H1 (cell line): Measurements from ENCODE around the gene MAGI1. TPM values are rescaled to one million over a fixed set of nuclear protein-coding genes. Genes with fewer than 3 reads are reported as not detected.

ENCODE experiments used
- CTCF ChIA-PET: fragments of 300-600 bp; sonication (Branson Sonifier 250); formaldehyde crosslinking; loops from one replicate; lab custom pipeline; 2021; ENCODE audit not compliant: partially characterized antibody; lab: Charles Lee
- POLR2A ChIA-PET: fragments of 300-600 bp; sonication (Branson Sonifier 250); formaldehyde crosslinking; loops from one replicate; lab custom pipeline; 2021; ENCODE audit warnings: inconsistent platforms; ENCODE audit not compliant: partially characterized antibody; lab: Charles Lee
- DNase-seq, 2 experiments: peaks; one replicate each; pipeline versions ENCODE4 v3.0.0 to v3.0.0-alpha.2; 2010 to 2022; ENCODE audit warnings: low spot score in 2 of 2, low read depth in 1 of 2, mixed read lengths in 1 of 2
- FAIRE-seq: peaks from 2 replicates; lab custom pipeline; 2011; peaks lifted over from hg19 to GRCh38; lab: Jason Lieb, UNC
- H2AFZ ChIP-seq: 2 replicates; pipeline ENCODE4 v1.8.1; 2012; ENCODE audit warnings: low read length, inconsistent platforms
- H2AK5ac ChIP-seq: 2 replicates; pipeline ENCODE4 v1.6.1; 2013; ENCODE audit warnings: low read depth, low read length
- H2BK120ac ChIP-seq: replicated peaks from 2 replicates; pipeline ENCODE3; 2013; ENCODE audit warnings: low read depth, low read length, inconsistent platforms
- H2BK12ac ChIP-seq: 2 replicates; pipeline ENCODE4 v1.6.1; 2013; ENCODE audit warnings: low read depth, low read length
- H2BK15ac ChIP-seq: 2 replicates; pipeline ENCODE4 v1.6.1; 2013; ENCODE audit warnings: low read length
- H2BK20ac ChIP-seq: 2 replicates; pipeline ENCODE4 v1.6.1; 2013; ENCODE audit warnings: low read length
- H2BK5ac ChIP-seq: 2 replicates; pipeline ENCODE4 v1.6.1; 2013; ENCODE audit warnings: low read depth, low read length
- H3K14ac ChIP-seq: 2 replicates; pipeline ENCODE4 v1.6.1; 2013; ENCODE audit warnings: inconsistent platforms; ENCODE audit not compliant: insufficient read length
- H3K18ac ChIP-seq: 2 replicates; pipeline ENCODE4 v1.6.1; 2013; ENCODE audit warnings: low read length; ENCODE audit errors: extremely low read depth
- H3K23ac ChIP-seq: 2 replicates; pipeline ENCODE4 v1.6.1; 2013; ENCODE audit warnings: inconsistent platforms; ENCODE audit not compliant: insufficient read length
- H3K23me2 ChIP-seq: 2 replicates; pipeline ENCODE4 v1.6.1; 2013; ENCODE audit warnings: low read depth, low read length
- H3K27ac ChIP-seq: 2 replicates; pipeline ENCODE4 v1.6.1; 2011; ENCODE audit warnings: low read depth, low read length, inconsistent platforms
- H3K27me3 ChIP-seq, 4 experiments: replicated peaks in 1 of 4; 1 replicate in 1 of 4; 2 replicates in 3 of 4; pipeline versions ENCODE4 v1.6.1 to v1.8.1; 2011 to 2013; ENCODE audit warnings: low read length in 3 of 4, mild to moderate bottlenecking in 3 of 4, inconsistent platforms in 2 of 4, mixed read lengths in 2 of 4, moderate library complexity in 1 of 4; ENCODE audit not compliant: control insufficient read depth in 3 of 4, insufficient read depth in 3 of 4; ENCODE audit errors: extremely low read depth in 1 of 4
- H3K36me3 ChIP-seq, 4 experiments: 2 replicates each; pipeline versions ENCODE4 v1.6.1 to v1.8.1; 2011 to 2013; ENCODE audit warnings: mild to moderate bottlenecking in 4 of 4, low read length in 3 of 4, moderate library complexity in 2 of 4, control low read depth in 1 of 4, inconsistent platforms in 1 of 4; ENCODE audit not compliant: insufficient read depth in 4 of 4, control insufficient read depth in 2 of 4
- H3K4ac ChIP-seq: replicated peaks from 2 replicates; pipeline ENCODE3; 2013; ENCODE audit warnings: low read length, low read depth, mixed read lengths, inconsistent platforms; ENCODE audit not compliant: insufficient read length
- H3K4me1 ChIP-seq, 4 experiments: replicated peaks in 1 of 4; 1 replicate in 1 of 4; 2 replicates in 3 of 4; pipeline versions ENCODE4 v1.6.1 to v1.8.1; 2011 to 2013; ENCODE audit warnings: low read length in 3 of 4, inconsistent platforms in 2 of 4, mixed read lengths in 1 of 4; ENCODE audit not compliant: insufficient read depth in 4 of 4, control insufficient read depth in 3 of 4
- H3K4me2 ChIP-seq, 2 experiments: 2 replicates each; pipeline versions ENCODE4 v1.6.1 to v1.8.1; 2011 to 2013; ENCODE audit warnings: low read depth in 2 of 2, low read length in 2 of 2, control low read depth in 1 of 2, inconsistent platforms in 1 of 2, mild to moderate bottlenecking in 1 of 2; ENCODE audit not compliant: insufficient read depth in 1 of 2
- H3K4me3 ChIP-seq, 4 experiments: fragments of 200-600, 300-600 bp in 1 of 4; sonication (generic), shearing (Covaris generic), sonication (Bioruptor Twin) in 1 of 4; 2 replicates each; pipeline versions ENCODE4 v1.5.1 to v1.8.1; 2011 to 2016; ENCODE audit warnings: low read length in 4 of 4, low read depth in 3 of 4, control low read depth in 2 of 4, inconsistent platforms in 2 of 4, mild to moderate bottlenecking in 2 of 4, mixed read lengths in 1 of 4, moderate library complexity in 1 of 4; ENCODE audit not compliant: insufficient read depth in 2 of 4; ENCODE audit errors: extremely low read depth in 1 of 4
- H3K56ac ChIP-seq: replicated peaks from 2 replicates; pipeline ENCODE3; 2013; ENCODE audit warnings: low read depth, mild to moderate bottlenecking, mixed read lengths, low read length, inconsistent platforms; ENCODE audit not compliant: insufficient read length
- H3K79me1 ChIP-seq: 2 replicates; pipeline ENCODE4 v1.6.1; 2013; ENCODE audit warnings: low read depth, low read length, control low read depth
- H3K79me2 ChIP-seq, 2 experiments: 2 replicates each; pipeline versions ENCODE4 v1.6.1 to v1.8.1; 2012 to 2013; ENCODE audit warnings: low read length in 2 of 2, mild to moderate bottlenecking in 2 of 2, inconsistent platforms in 1 of 2; ENCODE audit not compliant: insufficient read depth in 2 of 2, control insufficient read depth in 1 of 2
- H3K9ac ChIP-seq, 4 experiments: replicated peaks in 1 of 4; 1 replicate in 1 of 4; 2 replicates in 3 of 4; pipeline versions ENCODE4 v1.6.1 to v1.8.1; 2011 to 2013; ENCODE audit warnings: low read depth in 3 of 4, low read length in 3 of 4, control low read depth in 2 of 4, mild to moderate bottlenecking in 2 of 4, moderate library complexity in 2 of 4, inconsistent platforms in 1 of 4; ENCODE audit errors: extremely low read depth in 1 of 4
- H3K9me3 ChIP-seq, 2 experiments: 2 replicates each; pipeline versions ENCODE4 v1.6.1 to v1.8.1; 2012 to 2013; ENCODE audit warnings: mild to moderate bottlenecking in 2 of 2, moderate library complexity in 2 of 2, control low read depth in 1 of 2, inconsistent platforms in 1 of 2, low read depth in 1 of 2, low read length in 1 of 2, mixed read lengths in 1 of 2; ENCODE audit not compliant: insufficient read depth in 2 of 2
- H4K20me1 ChIP-seq, 2 experiments: replicated peaks in 1 of 2; 2 replicates each; pipeline versions ENCODE3 to v1.8.1; 2011 to 2013; ENCODE audit warnings: inconsistent platforms in 2 of 2, low read length in 2 of 2, mild to moderate bottlenecking in 1 of 2; ENCODE audit not compliant: insufficient read depth in 2 of 2, control insufficient read depth in 1 of 2
- H4K5ac ChIP-seq: 2 replicates; pipeline ENCODE4 v1.6.1; 2013; ENCODE audit warnings: low read length, low read depth, mixed read lengths, inconsistent platforms; ENCODE audit not compliant: insufficient read length
- H4K8ac ChIP-seq: 2 replicates; pipeline ENCODE4 v1.8.0; 2013; ENCODE audit warnings: mild to moderate bottlenecking, moderate library complexity, low read length, inconsistent platforms; ENCODE audit not compliant: insufficient read depth; ENCODE audit errors: extremely low read depth
- H4K91ac ChIP-seq: replicated peaks from 2 replicates; pipeline ENCODE3; 2013; ENCODE audit warnings: low read length, mixed read lengths, inconsistent platforms; ENCODE audit not compliant: insufficient read length
- POLR2AphosphoS5 ChIP-seq: IDR thresholded peaks from 2 replicates; pipeline ENCODE4 v1.6.1; 2011; ENCODE audit warnings: low read depth, low read length
- RAD21 ChIP-seq, 2 experiments: IDR thresholded peaks in 1 of 2; conservative IDR thresholded peaks in 1 of 2; 2 replicates each; pipeline ENCODE4 v1.6.1; 2011; ENCODE audit warnings: low read depth in 2 of 2, low read length in 2 of 2, improper control_type of control experiment in 1 of 2, inconsistent platforms in 1 of 2, mild to moderate bottlenecking in 1 of 2, moderate library complexity in 1 of 2
- RXRA ChIP-seq: IDR thresholded peaks from 2 replicates; pipeline ENCODE4 v1.6.1; 2011; ENCODE audit warnings: low read depth, mild to moderate bottlenecking, low read length, moderate library complexity; ENCODE audit not compliant: insufficient read depth
- SP2 ChIP-seq: IDR thresholded peaks from 2 replicates; pipeline ENCODE4 v1.6.1; 2012; ENCODE audit warnings: mild to moderate bottlenecking, low read length, inconsistent platforms
- SRF ChIP-seq: IDR thresholded peaks from 2 replicates; pipeline ENCODE4 v1.6.1; 2011; ENCODE audit warnings: mild to moderate bottlenecking, low read depth, low read length, moderate library complexity
- WGBS, 2 experiments: shearing (Covaris generic) in 1 of 2; methylation state at CpG; one replicate each; pipeline versions ENCODE4 v1.1.6 to v1.1.7; 2013 to 2015; ENCODE audit warnings: low lambda C conversion rate in 2 of 2, mixed read lengths in 2 of 2, inconsistent platforms in 1 of 2, low coverage in 1 of 2, missing lambda C conversion rate in 1 of 2; ENCODE audit not compliant: insufficient replicate concordance in 2 of 2, insufficient coverage in 1 of 2, insufficient read length in 1 of 2; ENCODE audit errors: extremely low coverage in 1 of 2, missing lambda C conversion rate in 1 of 2; 5-methylcytosine and 5-hydroxymethylcytosine counted together
- polyA plus RNA-seq, 7 experiments: library from polyadenylated mRNA; depleted of rRNA in 3 of 7; stranded (reverse) in 5 of 7; unstranded in 2 of 7; fragments of >200 nt in 5 of 7; fragments of 200-250 nt in 2 of 7; gene quantifications; 1 replicate in 5 of 7; 2 replicates in 1 of 7; 4 replicates in 1 of 7; pipeline versions ENCODE4 v1.2.1 to v1.2.3, GENCODE V29; 2011 to 2013; ENCODE audit warnings: missing spikeins in 2 of 7, mixed read lengths in 2 of 7
- total RNA-seq: library from RNA; stranded (reverse); fragmentation: NEBNext Ultra II Directional; extraction: Animal tissue kit (Norgen Biotek cat#: 25700); gene quantifications from 2 replicates; pipeline ENCODE4 v1.2.1, GENCODE V29; 2021

The MAGI1 gene
- total and polyA plus RNA-seq, 2 of the 8 experiments (the other 6 are each of a cell fraction or from before 2014, with no cell fraction given): 19.8 to 78.0 TPM

DNA sequence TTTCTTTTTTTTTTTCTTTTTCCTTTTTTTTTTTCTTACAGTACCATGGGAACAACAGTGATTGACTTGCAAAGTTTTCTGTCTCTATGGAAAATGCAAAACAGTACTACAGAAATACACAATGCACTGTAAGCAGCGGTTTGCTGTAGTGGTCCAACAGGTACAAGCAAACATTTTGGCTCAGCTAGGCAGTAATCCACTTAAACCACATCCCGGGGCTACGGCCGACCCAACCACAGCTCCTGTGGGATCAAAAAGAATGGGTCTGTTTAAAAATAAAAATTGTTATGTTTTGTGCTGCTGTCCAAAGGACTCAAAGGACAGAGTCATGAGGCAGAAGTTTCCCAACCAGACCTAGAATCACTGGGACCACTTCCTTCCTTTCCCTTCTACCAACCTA, 683.8 kb downstream of the MAGI1 start:
- no peak for FAIRE-seq
- Histone ChIP-seq H3K36me3 (peaks cover 0 to 11% (median 2%) of the 10 kb centered on the region in 4 experiments; a peak in 3 of 8 replicates), H3K79me1 (no peaks in the 10 kb centered on the region), H3K27ac (no peak overlapping the region), H3K56ac (no peak overlapping the region), H2BK12ac (no peak overlapping the region), H4K20me1 (no peaks in the 10 kb centered on the region), H2BK20ac (no peak overlapping the region), H3K4me3 (no peak overlapping the region), H3K4me1 (peaks cover 0 to 8% (median 2%) of the 10 kb centered on the region in 4 experiments; a peak in 4 of 7 replicates), H2BK5ac (no peak overlapping the region), H3K4ac (no peak overlapping the region), H3K14ac (no peak overlapping the region), H3K79me2 (no peaks in the 10 kb centered on the region), H3K23ac (no peak overlapping the region), H3K18ac (no peak overlapping the region), H2AK5ac (no peak overlapping the region), H3K23me2 (no peaks in the 10 kb centered on the region; the same call in 1 of the 2 replicates), H2BK120ac (no peak overlapping the region), H3K9me3 (no peaks in the 10 kb centered on the region), H4K8ac (no peak overlapping the region), H2AFZ (no peak overlapping the region), H4K5ac (no peak overlapping the region), H4K91ac (no peak overlapping the region), H2BK15ac (no peak overlapping the region), H3K4me2 (no peak overlapping the region), H3K9ac (no peak overlapping the region), H3K27me3 (no peaks in the 10 kb centered on the region)
- ChIA-PET CTCF (interaction anchor here (0.7 to 2.3 kb wide), 4 partner anchors 20 to 1628 kb away, joined by 3 to 6 read pairs (median 4); no protein-coding TSS in a partner anchor), POLR2A (no interaction called here)
- DNase-seq: no peak
- WGBS, 2 experiments: 94% methylated on average over 4 of the region's 4 CpGs; no CpG with 5 or more reads in 1 of the 2 experiments
- TF ChIP-seq POLR2AphosphoS5 (no peak), SP2 (no peak), RAD21 (IDR thresholded peaks at IDR 0.05 in 1 of 2, conservative IDR thresholded peaks at IDR 0.05 in 1 of 2; ENCODE audit: low read depth in 2 of 2, low read length in 2 of 2) (no peak), RXRA (no peak), SRF (no peak)
